ENCODE results near the gene DARS1. TPM values are rescaled to one million over a fixed set of nuclear protein-coding genes. Genes with fewer than 3 reads are reported as not detected.

DARS1 gene
- total RNA-seq, 1 donor from 2014 or later, result 63.1 TPM

GRCh38 chr2:135947483-135947882 lies 37.9 kb downstream of the DARS1 start:
- H3K9me3 ChIP-seq, result no peaks in the 10 kb centered on the region
- TF ChIP-seq POLR2AphosphoS5 (IDR thresholded peaks at IDR 0.05; ENCODE audit: insufficient read depth in 1 of 2, low read depth in 1 of 2) (no peak), CTCF (IDR thresholded peaks at IDR 0.05) (no peak), POLR2A (IDR thresholded peaks at IDR 0.05) (no peak)
- H3K27ac ChIP-seq, result no peak overlapping the region
- DNase-seq (ENCODE audit: extremely low spot score in 2 of 2), result no peak
- no peak overlapping the region for H3K4me3 ChIP-seq
- peaks cover 30% of the 10 kb centered on the region for H3K4me1 ChIP-seq
- H3K36me3 ChIP-seq, result peaks cover 0 to 5% of the 10 kb centered on the region in 2 donors
- no peaks in the 10 kb centered on the region for H3K27me3 ChIP-seq
- intact Hi-C loops (cut with DNase I), result no loop called here

DNA sequence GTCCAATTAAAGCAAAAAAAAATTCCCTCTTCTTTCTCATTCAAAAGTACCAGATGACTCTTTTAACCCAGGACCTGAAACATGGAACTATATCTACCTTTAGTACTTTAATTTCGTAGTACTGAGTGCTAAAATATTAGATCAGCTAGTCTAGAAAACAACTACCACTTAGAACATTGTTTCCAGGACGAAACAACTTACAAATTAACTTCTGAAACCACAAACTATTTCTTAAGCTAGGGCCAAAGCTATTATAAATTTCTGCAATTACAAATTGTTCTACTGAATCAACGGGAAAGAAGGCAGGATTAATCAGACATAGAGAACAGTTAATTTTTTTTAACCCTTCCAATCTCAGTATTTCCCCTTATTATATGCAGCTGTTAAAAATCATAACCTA lies 39.9 kb downstream of the DARS1 start:
- H3K36me3 ChIP-seq, result peaks cover 0 to 9% of the 10 kb centered on the region in 2 donors
- H3K27ac ChIP-seq, result no peak overlapping the region
- H3K27me3 ChIP-seq, result no peaks in the 10 kb centered on the region
- H3K4me3 ChIP-seq, result no peak overlapping the region
- DNase-seq (ENCODE audit: extremely low spot score in 2 of 2), result no peak
- intact Hi-C loops (cut with DNase I), result no loop called here
- H3K9me3 ChIP-seq, result no peaks in the 10 kb centered on the region
- H3K4me1 ChIP-seq, result peaks cover 25% of the 10 kb centered on the region
- TF ChIP-seq POLR2A (IDR thresholded peaks at IDR 0.05), result no peak
- TF ChIP-seq POLR2AphosphoS5 (IDR thresholded peaks at IDR 0.05; ENCODE audit: insufficient read depth in 1 of 2, low read depth in 1 of 2), result no peak
- no peak for TF ChIP-seq CTCF (IDR thresholded peaks at IDR 0.05)

DNA sequence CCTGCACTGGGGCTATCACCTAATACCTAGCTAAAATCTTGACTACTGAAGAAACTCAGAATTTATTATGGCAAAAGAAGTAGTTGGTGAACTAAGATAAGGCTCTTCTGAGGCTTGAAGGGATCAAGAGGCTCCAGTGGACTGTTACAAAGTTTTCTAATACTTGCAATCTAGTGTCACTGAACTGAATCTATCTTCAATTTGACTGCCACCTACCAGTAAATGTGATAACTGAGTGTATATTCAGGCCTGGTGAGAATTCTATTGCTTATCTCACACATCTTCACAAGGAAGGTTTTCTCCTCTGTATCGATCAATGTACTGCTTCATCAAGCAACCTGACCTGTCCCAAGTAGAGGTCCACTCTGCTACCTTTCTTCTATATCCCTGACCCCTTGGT lies 40.8 kb downstream of the DARS1 start:
- Histone ChIP-seq H3K36me3 (peaks cover 0 to 9% of the 10 kb centered on the region in 2 donors), H3K27me3 (no peaks in the 10 kb centered on the region), H3K4me3 (no peak overlapping the region), H3K4me1 (peaks cover 16% of the 10 kb centered on the region), H3K27ac (no peak overlapping the region), H3K9me3 (no peaks in the 10 kb centered on the region)
- no peak for DNase-seq (ENCODE audit: extremely low spot score in 2 of 2)
- TF ChIP-seq POLR2A (IDR thresholded peaks at IDR 0.05), result no peak
- intact Hi-C loops (cut with DNase I), result no loop called here

DNA sequence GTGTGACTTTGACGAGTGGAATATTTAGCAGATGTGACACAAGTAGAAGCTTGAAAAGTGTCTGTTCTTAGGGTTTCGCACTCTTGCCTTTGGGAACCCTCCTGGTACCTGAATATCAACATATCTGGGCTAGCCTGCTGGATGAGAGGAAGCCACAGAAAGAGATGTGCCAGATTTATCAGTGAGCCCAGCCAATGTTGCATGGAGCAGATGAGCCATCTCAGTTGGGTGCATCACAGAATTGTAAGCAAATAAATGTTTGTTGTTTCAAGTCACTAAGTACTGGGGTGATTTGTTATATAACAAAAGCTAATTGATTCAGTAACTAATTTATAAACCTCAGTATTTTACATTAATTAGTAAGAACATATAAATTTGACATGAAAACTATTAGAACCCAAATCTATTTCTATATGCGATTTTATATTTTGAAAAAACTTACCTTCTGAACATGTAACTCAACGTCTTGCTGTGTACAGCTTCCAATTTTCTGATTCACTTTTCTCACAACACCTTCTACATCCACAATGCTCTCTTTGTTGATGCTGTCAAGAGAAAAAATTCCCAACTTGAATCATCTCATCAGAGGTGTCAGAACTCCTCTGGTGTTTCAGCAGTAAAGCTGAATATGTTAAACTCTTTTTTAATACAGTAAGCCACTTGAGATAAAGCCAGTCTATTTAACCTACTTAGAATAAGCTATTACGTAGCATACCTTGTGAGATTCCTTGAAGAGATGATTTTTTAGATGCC lies 42.3 kb downstream of the DARS1 start:
- Histone ChIP-seq H3K27ac (no peak overlapping the region), H3K4me3 (no peak overlapping the region), H3K9me3 (no peaks in the 10 kb centered on the region), H3K4me1 (peaks cover 4% of the 10 kb centered on the region), H3K27me3 (no peaks in the 10 kb centered on the region), H3K36me3 (peaks cover 0 to 9% of the 10 kb centered on the region in 2 donors)
- intact Hi-C loops (cut with DNase I), result no loop called here
- TF ChIP-seq POLR2AphosphoS5 (IDR thresholded peaks at IDR 0.05; ENCODE audit: insufficient read depth in 1 of 2, low read depth in 1 of 2) (no peak), POLR2A (IDR thresholded peaks at IDR 0.05) (no peak), CTCF (IDR thresholded peaks at IDR 0.05) (no peak)
- DNase-seq (ENCODE audit: extremely low spot score in 2 of 2), result no peak

- Histone ChIP-seq H3K36me3 (peaks cover 0 to 2% of the 10 kb centered on the region in 2 donors), H3K4me1 (no peaks in the 10 kb centered on the region), H3K27ac (no peak overlapping the region), H3K27me3 (no peaks in the 10 kb centered on the region), H3K9me3 (no peaks in the 10 kb centered on the region), H3K4me3 (no peak overlapping the region)
- no peak for TF ChIP-seq POLR2A (IDR thresholded peaks at IDR 0.05)
- TF ChIP-seq CTCF (IDR thresholded peaks at IDR 0.05), result no peak
- no peak for TF ChIP-seq POLR2AphosphoS5 (IDR thresholded peaks at IDR 0.05; ENCODE audit: insufficient read depth in 1 of 2, low read depth in 1 of 2)
- intact Hi-C loops (cut with DNase I), result no loop called here
- DNase-seq (ENCODE audit: extremely low spot score in 2 of 2), result no peak
Observed at GRCh38 chr2:135936524-135936923, 48.9 kb downstream of the DARS1 start.

Data from vagina (tissue), 2 donors.